ENCODE measurements around the gene OR4C13.
A peak's percentile ranks its signal among the peaks of the same experiment; 100 is the strongest.
"Not testable (repeated sequence)": the region's sequence is repeated elsewhere in the genome, so short reads cannot be mapped to it uniquely, and the experiment has no call there.

Gene OR4C13

GRCh38 chr11:49952091-49952490, at the start of gene OR4C13:
Gene OR4C13 (plus strand): TSS chr11:49952391. CDS start chr11:49952423, 32 bp downstream.
- ATAC-seq (no peak), DNase-seq (no peak)

- ATAC-seq, DNase-seq: not testable (repeated sequence)
Measured at GRCh38 chr11:49911516-49911915, 40.7 kb upstream of the OR4C13 start.

GRCh38 chr11:49948701-49949100, 3.5 kb upstream of the OR4C13 start:
- not testable (repeated sequence) for ATAC-seq, DNase-seq

GRCh38 chr11:49973439-49973838, 21.2 kb downstream of the OR4C13 start:
- ATAC-seq = not testable (repeated sequence)

GRCh38 chr11:49982435-49982834, 30.2 kb downstream of the OR4C13 start, which contains the start of gene OR4C12:
Gene OR4C12 (minus strand): TSS chr11:49982535. CDS start chr11:49982501, 34 bp downstream.
- ATAC-seq, DNase-seq: not testable (repeated sequence)

More at GRCh38 chr11:49973439-49973838, 21.2 kb downstream of the OR4C13 start:
- DNase-seq = not testable (repeated sequence)

GRCh38 chr11:49995565-49995964, 43.4 kb downstream of the OR4C13 start:
- no peak for ATAC-seq
- DNase-seq = peak; percentile 35

Measured in stimulated activated naive CD8-positive, alpha-beta T cell treated with anti-CD3 and anti-CD28 coated beads, Interleukin-15, Interleukin-2, amounts not matched to agents 100 U/mL and 50 U/mL, for 24 hours (primary cell).